Measurements from ENCODE around the gene PAEP. TPM values are rescaled to one million over a fixed set of nuclear protein-coding genes. Genes with fewer than 3 reads are reported as not detected.

Gene PAEP
- total RNA-seq, 1 experiment from 2014 or later: not detected

GRCh38 chr9:135562235-135562745, 734 bp downstream of the PAEP start:
- no peaks in the 10 kb centered on the region for H3K9me3 ChIP-seq (ENCODE audit: control insufficient read depth, insufficient read depth, low read depth, low read length)
- no peaks in the 10 kb centered on the region for H3K36me3 ChIP-seq (ENCODE audit: control insufficient read depth, insufficient read depth, low read length)
- DNase-seq (ENCODE audit: low read depth, low spot score) (no peak), ATAC-seq (no peak)
- no peak overlapping the region for H3K27ac ChIP-seq (ENCODE audit: low read length)
- H3K4me1 ChIP-seq (ENCODE audit: control insufficient read depth, insufficient read depth, low read length): no peaks in the 10 kb centered on the region
- ChIA-PET POLR2A (no interaction called here), CTCF (no interaction called here)
- H3K4me3 ChIP-seq (ENCODE audit: low read depth in 2 of 2, low read length in 2 of 2): no peak overlapping the region
- BruUV-seq (replicated peaks): no TSS peak
- TF ChIP-seq SIN3A (IDR thresholded peaks at IDR 0.05; ENCODE audit: borderline replicate concordance, insufficient read depth, low read depth, low read length) (no peak), CTCF (IDR thresholded peaks at IDR 0.05) (no peak), TCF7L2 (IDR thresholded peaks at IDR 0.05; ENCODE audit: low read depth, low read length) (no peak)
- H3K27me3 ChIP-seq (ENCODE audit: control insufficient read depth, insufficient read depth, low read length): no peaks in the 10 kb centered on the region
- intact Hi-C loops (cut with micrococcal nuclease; ENCODE audit: unreplicated experiment) (no loop called here), in situ Hi-C loops (cut with HindIII; ENCODE audit: low pct_unique_long_range_greater_than_20kb, low sequenced_read_pairs) (no loop called here)

- DNase-seq (ENCODE audit: low read depth, low spot score): no peak
- no peak for ATAC-seq
- CTCF ChIA-PET: no interaction called here
- POLR2A ChIA-PET: no interaction called here
- no TSS peak for BruUV-seq (replicated peaks)
- Histone ChIP-seq H3K27me3 (ENCODE audit: control insufficient read depth, insufficient read depth, low read length) (no peaks in the 10 kb centered on the region), H3K27ac (ENCODE audit: low read length) (no peak overlapping the region), H3K9me3 (ENCODE audit: control insufficient read depth, insufficient read depth, low read depth, low read length) (no peaks in the 10 kb centered on the region), H3K36me3 (ENCODE audit: control insufficient read depth, insufficient read depth, low read length) (no peaks in the 10 kb centered on the region), H3K4me3 (ENCODE audit: low read depth in 2 of 2, low read length in 2 of 2) (no peak overlapping the region), H3K4me1 (ENCODE audit: control insufficient read depth, insufficient read depth, low read length) (no peaks in the 10 kb centered on the region)
- TF ChIP-seq CTCF (IDR thresholded peaks at IDR 0.05): no peak
- TF ChIP-seq POLR2AphosphoS5 (IDR thresholded peaks at IDR 0.05; ENCODE audit: low read depth, low read length): no peak
- no peak for TF ChIP-seq SIN3A (IDR thresholded peaks at IDR 0.05; ENCODE audit: borderline replicate concordance, insufficient read depth, low read depth, low read length)
- TF ChIP-seq TCF7L2 (IDR thresholded peaks at IDR 0.05; ENCODE audit: low read depth, low read length): no peak
- no peak for TF ChIP-seq REST (IDR thresholded peaks at IDR 0.05; ENCODE audit: insufficient read depth in 1 of 2, low read depth in 2 of 2, low read length in 1 of 2)
- intact Hi-C loops (cut with micrococcal nuclease; ENCODE audit: unreplicated experiment) (no loop called here), in situ Hi-C loops (cut with HindIII; ENCODE audit: low pct_unique_long_range_greater_than_20kb, low sequenced_read_pairs) (no loop called here)
These were observed 1.5 kb downstream of the PAEP start for GRCh38 chr9:135563039-135563476.

Measured in Panc1 (cell line).